SK-N-SH treated with all-trans-retinoic acid at 6 μM for 48 hours (cell line): ENCODE results near the gene MAPK10.

ENCODE experiments used
- BACH2 ChIP-seq: fragments of 250-450 bp; sonication (Bioruptor Pico); IDR thresholded peaks from 2 replicates; pipeline ENCODE4 v1.9.0; 2021; ENCODE audit warnings: mild to moderate bottlenecking, borderline replicate concordance
- RARB ChIP-seq: fragments of 250-450 bp; sonication (Bioruptor Pico); IDR thresholded peaks from 2 replicates; pipeline ENCODE4 v1.8.0; 2021; ENCODE audit warnings: mild to moderate bottlenecking, moderate library complexity

DNA sequence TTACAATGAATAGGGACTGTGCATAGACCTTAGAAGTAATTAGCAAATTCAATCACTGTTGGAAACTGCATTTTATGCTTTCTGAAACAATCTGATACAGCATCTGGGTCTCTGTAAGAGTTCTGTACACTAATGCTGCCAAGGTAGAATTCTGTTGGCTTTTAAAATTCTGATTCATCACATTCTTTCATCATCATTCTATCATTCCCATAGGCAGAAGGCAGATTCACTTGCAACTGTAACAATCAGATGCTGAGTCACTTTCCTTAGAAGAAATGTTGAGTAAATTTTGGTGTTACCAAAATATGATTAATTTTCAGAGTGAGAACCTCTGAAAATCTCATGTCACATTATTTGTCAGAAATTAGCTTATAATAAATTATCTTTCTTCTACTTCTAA is 267.2 kb downstream of the MAPK10 start:
- TF ChIP-seq RARB (CRISPR knock-in tag) (no peak), BACH2 (no peak)
